GM13977 (cell line): ENCODE data around the gene TAF1L.
A peak's percentile ranks its signal among the peaks of the same experiment; 100 is the strongest.

Experiments
- DNase-seq: peaks from one replicate; pipeline ENCODE4 v3.0.0; 2012; ENCODE audit warnings: low spot score
- CTCF ChIP-seq: IDR thresholded peaks from 2 replicates; pipeline ENCODE4 v1.5.1; 2012; ENCODE audit warnings: mild to moderate bottlenecking, control low read depth; ENCODE audit not compliant: insufficient read depth; ENCODE audit errors: extremely low read depth, missing control alignments
- in situ Hi-C: fragments of 300-500 bp; cut with MboI; formaldehyde crosslinking; loops from one replicate; pipeline ENCODE4 v1.12.0; 2022; ENCODE audit warnings: low sequenced_read_pairs, low pct_unique_long_range_greater_than_20kb, mixed read lengths, inconsistent platforms; ENCODE audit not compliant: unreplicated experiment

Gene TAF1L

GRCh38 chr9:32579706-32580331 is 55.6 kb downstream of the TAF1L start:
- TF ChIP-seq CTCF: peak; percentile 89
- peak; percentile 50 for DNase-seq
- in situ Hi-C loops: loop anchor here (5.0 to 10.0 kb wide), 2 partner anchors 198 to 395 kb away; partner anchors contain the start of gene ACO1
